ENCODE measurements around the gene RPLP2.

- TF ChIP-seq CTCF (IDR thresholded peaks at IDR 0.05) (no peak), EZH2 (IDR thresholded peaks at IDR 0.05) (no peak)
Observed at GRCh38 chr11:793556-793955, 16.2 kb upstream of the RPLP2 start.

Data from neural progenitor cell (in vitro differentiated cells).